A673 (cell line): ENCODE results near the gene ZC2HC1B. TPM values are rescaled to one million over a fixed set of nuclear protein-coding genes. Genes with fewer than 3 reads are reported as not detected.

Source experiments
- BruUV-seq: library from RNA; stranded (reverse); fragments of 400-500 nt; replicated peaks from 2 replicates; lab custom pipeline; 2021; lab: Mats Ljungman, UMichigan
- CTCF ChIA-PET: fragments of 300-600 bp; sonication (Branson Sonifier 250); formaldehyde crosslinking; loops from one replicate; lab custom pipeline; 2022; ENCODE audit warnings: antibody characterized with exemption; lab: Charles Lee
- POLR2A ChIA-PET: fragments of 300-600 bp; sonication (Branson Sonifier 250); formaldehyde crosslinking; loops from one replicate; lab custom pipeline; 2022; ENCODE audit warnings: antibody characterized with exemption; ENCODE audit not compliant: low non-redundant PET; lab: Charles Lee
- DNase-seq: peaks from one replicate; pipeline ENCODE4 v3.0.0-alpha.2; 2015; ENCODE audit warnings: low spot score
- H3K27ac ChIP-seq: fragments of 200-600 bp; sonication (generic); 2 replicates; pipeline ENCODE4 v1.5.1; 2016; ENCODE audit warnings: mixed run types, low read depth, mild to moderate bottlenecking, mixed read lengths, antibody characterized with exemption, low read length; ENCODE audit not compliant: poor library complexity, severe bottlenecking
- H3K27me3 ChIP-seq: fragments of 200-600 bp; sonication (generic); replicated peaks from 2 replicates; pipeline ENCODE4 v1.6.1; 2017; ENCODE audit warnings: mixed run types, low read depth, mild to moderate bottlenecking, mixed read lengths, antibody characterized with exemption, low read length; ENCODE audit not compliant: insufficient read depth, poor library complexity
- H3K36me3 ChIP-seq: fragments of 200-600 bp; sonication (generic); 2 replicates; pipeline ENCODE4 v1.6.1; 2016; ENCODE audit warnings: mixed run types, mild to moderate bottlenecking, mixed read lengths, antibody characterized with exemption, low read length; ENCODE audit not compliant: insufficient read depth, poor library complexity, severe bottlenecking
- H3K4me1 ChIP-seq: fragments of 200-600 bp; sonication (generic); 2 replicates; pipeline ENCODE4 v1.6.1; 2017; ENCODE audit warnings: mixed run types, mild to moderate bottlenecking, mixed read lengths, antibody characterized with exemption, low read length; ENCODE audit not compliant: insufficient read depth, poor library complexity, severe bottlenecking
- H3K4me3 ChIP-seq: fragments of 200-600 bp; sonication (generic); 2 replicates; pipeline ENCODE4 v1.5.1; 2016; ENCODE audit warnings: low read depth, mixed run types, mild to moderate bottlenecking, mixed read lengths, low read length; ENCODE audit not compliant: poor library complexity, severe bottlenecking
- H3K9me3 ChIP-seq: fragments of 200-600 bp; sonication (generic); 2 replicates; pipeline ENCODE4 v1.6.1; 2016; ENCODE audit warnings: mixed run types, low read depth, mild to moderate bottlenecking, mixed read lengths, antibody characterized with exemption, low read length; ENCODE audit not compliant: poor library complexity, severe bottlenecking
- CTCF ChIP-seq: fragments of 300-800, 200-600 bp; sonication (generic); conservative IDR thresholded peaks from 2 replicates; pipeline ENCODE4 v1.5.1; 2017; ENCODE audit warnings: low read depth, mild to moderate bottlenecking, antibody characterized with exemption, low read length, moderate library complexity, mixed read lengths
- EZH2 ChIP-seq: fragments of 200-600 bp; sonication (generic); IDR thresholded peaks from 2 replicates; pipeline ENCODE4 v1.6.1; 2017; ENCODE audit warnings: borderline replicate concordance, low read depth, mild to moderate bottlenecking, mixed read lengths, antibody characterized with exemption, low read length; ENCODE audit not compliant: poor library complexity, severe bottlenecking
- intact Hi-C: fragments of 100-400 bp; cut with micrococcal nuclease; formaldehyde crosslinking; loops from one replicate; pipeline ENCODE4 v1.10.0; 2022; ENCODE audit not compliant: unreplicated experiment
- total RNA-seq: library from RNA; stranded (reverse); gene quantifications from 2 replicates; pipeline ENCODE4 v1.2.3, GENCODE V29; 2021

The ZC2HC1B gene
- total RNA-seq, 1 experiment from 2014 or later, result not detected

- BruUV-seq, result no TSS peak
- Histone ChIP-seq H3K9me3 (no peaks in the 10 kb centered on the region), H3K4me1 (no peaks in the 10 kb centered on the region), H3K36me3 (peaks cover 61% of the 10 kb centered on the region), H3K27ac (no peak overlapping the region), H3K27me3 (no peaks in the 10 kb centered on the region), H3K4me3 (no peak overlapping the region)
- DNase-seq, result no peak
- CTCF ChIA-PET, result no interaction called here
- no peak for TF ChIP-seq CTCF
- TF ChIP-seq EZH2, result no peak
- intact Hi-C loops, result no loop called here
- POLR2A ChIA-PET, result no interaction called here
Measured at GRCh38 chr6:143857651-143858050, 6.6 kb upstream of the ZC2HC1B start.

DNA sequence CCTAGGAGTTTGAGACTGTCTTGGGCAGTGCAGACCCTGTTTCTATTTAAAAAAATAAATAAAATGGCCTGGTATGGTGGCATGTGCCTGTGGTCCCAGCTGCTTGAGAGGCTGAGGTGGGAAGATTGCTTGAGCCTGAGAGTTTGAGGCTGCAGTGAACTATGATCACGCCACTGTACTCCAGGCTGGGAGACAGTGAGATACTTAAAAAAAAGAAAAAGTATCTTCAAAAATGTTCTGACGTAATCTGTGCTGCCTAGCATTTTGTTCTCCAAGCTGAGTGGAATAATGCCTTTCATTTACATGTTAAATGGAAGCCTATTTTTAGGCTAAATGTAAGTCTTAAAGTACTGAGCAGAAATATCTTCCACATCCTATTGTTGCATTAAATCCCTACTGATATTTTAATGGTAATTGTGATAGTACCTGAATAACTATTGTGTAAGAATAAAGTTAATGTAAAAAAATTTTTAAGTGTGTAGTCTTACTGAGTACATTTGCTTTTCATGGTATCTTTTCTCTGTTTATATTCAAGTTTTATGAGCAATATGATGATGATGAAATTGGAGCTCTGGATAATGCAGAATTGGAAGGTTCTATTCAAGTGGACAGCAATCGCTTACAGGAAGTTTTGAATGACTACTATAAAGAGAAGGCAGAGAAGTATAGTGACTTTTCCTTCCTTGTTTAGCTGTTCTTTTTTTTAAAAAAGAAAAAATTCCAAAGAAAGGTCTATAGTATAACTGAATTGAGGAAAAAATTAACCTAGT is 4.2 kb upstream of the ZC2HC1B start:
- H3K27me3 ChIP-seq, result no peaks in the 10 kb centered on the region
- peaks cover 78% of the 10 kb centered on the region for H3K36me3 ChIP-seq
- ChIA-PET CTCF (interaction anchor here (0.6 kb wide), 1 partner anchor 80 kb away, joined by 3 read pairs; no protein-coding TSS in a partner anchor), POLR2A (no interaction called here)
- BruUV-seq, result no TSS peak
- H3K4me3 ChIP-seq, result no peak overlapping the region
- intact Hi-C loops, result no loop called here
- H3K4me1 ChIP-seq, result no peaks in the 10 kb centered on the region
- no peaks in the 10 kb centered on the region for H3K9me3 ChIP-seq
- no peak overlapping the region for H3K27ac ChIP-seq
- DNase-seq, result no peak
- TF ChIP-seq CTCF (no peak), EZH2 (no peak)

- Histone ChIP-seq H3K4me1 (no peaks in the 10 kb centered on the region), H3K4me3 (no peak overlapping the region), H3K27me3 (no peaks in the 10 kb centered on the region), H3K36me3 (peaks cover 53% of the 10 kb centered on the region), H3K9me3 (no peaks in the 10 kb centered on the region), H3K27ac (no peak overlapping the region)
- no TSS peak for BruUV-seq
- DNase-seq, result no peak
- CTCF ChIA-PET, result no interaction called here
- TF ChIP-seq CTCF, result no peak
- no peak for TF ChIP-seq EZH2
- intact Hi-C loops, result no loop called here
- POLR2A ChIA-PET, result interaction anchor here (0.7 kb wide), 1 partner anchor 15 kb away, joined by 3 read pairs; no protein-coding TSS in a partner anchor
Measured at GRCh38 chr6:143863771-143864170, 503 bp upstream of the ZC2HC1B start.
